ENCODE data around the gene RAB36.

DNA sequence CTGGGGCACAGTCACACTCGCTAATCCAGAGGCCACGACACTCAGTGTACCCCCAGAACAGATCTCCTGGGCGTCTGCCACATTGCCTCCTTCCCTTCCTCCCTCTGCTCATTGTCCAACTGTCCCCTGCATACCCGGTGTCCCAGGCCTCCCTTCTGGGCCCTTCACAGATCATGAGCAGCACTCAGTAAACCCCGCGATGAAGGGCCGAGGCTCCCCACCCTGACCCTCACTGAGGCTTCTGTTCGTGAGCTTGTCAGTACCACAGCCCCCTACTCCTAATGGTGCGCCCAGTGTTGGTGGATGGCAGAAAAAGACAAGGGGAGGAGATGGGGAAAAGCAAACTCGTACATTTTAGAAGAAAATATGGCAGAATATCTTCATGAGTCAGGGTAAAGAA, 16.1 kb upstream of the RAB36 start:
- TF ChIP-seq, protein P1, sequence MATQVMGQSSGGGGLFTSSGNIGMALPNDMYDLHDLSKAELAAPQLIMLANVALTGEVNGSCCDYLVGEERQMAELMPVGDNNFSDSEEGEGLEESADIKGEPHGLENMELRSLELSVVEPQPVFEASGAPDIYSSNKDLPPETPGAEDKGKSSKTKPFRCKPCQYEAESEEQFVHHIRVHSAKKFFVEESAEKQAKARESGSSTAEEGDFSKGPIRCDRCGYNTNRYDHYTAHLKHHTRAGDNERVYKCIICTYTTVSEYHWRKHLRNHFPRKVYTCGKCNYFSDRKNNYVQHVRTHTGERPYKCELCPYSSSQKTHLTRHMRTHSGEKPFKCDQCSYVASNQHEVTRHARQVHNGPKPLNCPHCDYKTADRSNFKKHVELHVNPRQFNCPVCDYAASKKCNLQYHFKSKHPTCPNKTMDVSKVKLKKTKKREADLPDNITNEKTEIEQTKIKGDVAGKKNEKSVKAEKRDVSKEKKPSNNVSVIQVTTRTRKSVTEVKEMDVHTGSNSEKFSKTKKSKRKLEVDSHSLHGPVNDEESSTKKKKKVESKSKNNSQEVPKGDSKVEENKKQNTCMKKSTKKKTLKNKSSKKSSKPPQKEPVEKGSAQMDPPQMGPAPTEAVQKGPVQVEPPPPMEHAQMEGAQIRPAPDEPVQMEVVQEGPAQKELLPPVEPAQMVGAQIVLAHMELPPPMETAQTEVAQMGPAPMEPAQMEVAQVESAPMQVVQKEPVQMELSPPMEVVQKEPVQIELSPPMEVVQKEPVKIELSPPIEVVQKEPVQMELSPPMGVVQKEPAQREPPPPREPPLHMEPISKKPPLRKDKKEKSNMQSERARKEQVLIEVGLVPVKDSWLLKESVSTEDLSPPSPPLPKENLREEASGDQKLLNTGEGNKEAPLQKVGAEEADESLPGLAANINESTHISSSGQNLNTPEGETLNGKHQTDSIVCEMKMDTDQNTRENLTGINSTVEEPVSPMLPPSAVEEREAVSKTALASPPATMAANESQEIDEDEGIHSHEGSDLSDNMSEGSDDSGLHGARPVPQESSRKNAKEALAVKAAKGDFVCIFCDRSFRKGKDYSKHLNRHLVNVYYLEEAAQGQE (IDR thresholded peaks at IDR 0.05; ENCODE audit: low read depth), result no peak
- no peak for TF ChIP-seq FOXM1 (IDR thresholded peaks at IDR 0.05; ENCODE audit: borderline replicate concordance, low read depth)
- no peak for TF ChIP-seq EGR1 (IDR thresholded peaks at IDR 0.05)
- TF ChIP-seq EP300 (IDR thresholded peaks at IDR 0.05; ENCODE audit: borderline replicate concordance), result no peak
- TF ChIP-seq ZBTB7A (IDR thresholded peaks at IDR 0.05; ENCODE audit: low read depth), result no peak
